GM21381 (cell line): ENCODE measurements around the gene PAMR1.
"Not testable (repeated sequence)": the region's sequence is repeated elsewhere in the genome, so short reads cannot be mapped to it uniquely, and the experiment has no call there.

Source experiments
- ATAC-seq: cut with Tn5 transposase; IDR thresholded peaks from one replicate; pipeline ENCODE4 v1.9.1; 2021; ENCODE audit warnings: mild to moderate bottlenecking, moderate library complexity; ENCODE audit not compliant: unreplicated experiment

The PAMR1 gene

GRCh38 chr11:35525501-35526175 lies at the start of gene PAMR1:
PAMR1 (minus strand) TSS chr11:35525616; CDS start chr11:35525585, 31 bp downstream.
- no peak for ATAC-seq

- ATAC-seq = no peak
Measured at GRCh38 chr11:35571696-35572095, 46.3 kb upstream of the PAMR1 start.

- no peak for ATAC-seq
Measured at GRCh38 chr11:35567737-35568465, 42.5 kb upstream of the PAMR1 start.

- no peak for ATAC-seq
Measured at GRCh38 chr11:35566885-35567284, 41.5 kb upstream of the PAMR1 start.

GRCh38 chr11:35566181-35566580 lies 40.8 kb upstream of the PAMR1 start:
- ATAC-seq = no peak

- ATAC-seq = no peak
Measured at GRCh38 chr11:35564245-35564595, 38.8 kb upstream of the PAMR1 start.

- no peak for ATAC-seq
Measured at GRCh38 chr11:35563484-35564244, 38.2 kb upstream of the PAMR1 start.

- ATAC-seq = no peak
Measured at GRCh38 chr11:35559949-35560348, 34.5 kb upstream of the PAMR1 start.

- no peak for ATAC-seq
Measured at GRCh38 chr11:35558513-35558912, 33.1 kb upstream of the PAMR1 start.

GRCh38 chr11:35555488-35555887 lies 30.1 kb upstream of the PAMR1 start:
- ATAC-seq = no peak

GRCh38 chr11:35554491-35555437 lies 29.3 kb upstream of the PAMR1 start:
- no peak for ATAC-seq

GRCh38 chr11:35553831-35554230 lies 28.4 kb upstream of the PAMR1 start:
- no peak for ATAC-seq

- ATAC-seq = no peak
Measured at GRCh38 chr11:35553021-35553420, 27.6 kb upstream of the PAMR1 start.

GRCh38 chr11:35552616-35553015 lies 27.2 kb upstream of the PAMR1 start:
- no peak for ATAC-seq

- no peak for ATAC-seq
Measured at GRCh38 chr11:35550374-35551036, 25.1 kb upstream of the PAMR1 start.

GRCh38 chr11:35549787-35550186 lies 24.4 kb upstream of the PAMR1 start:
- no peak for ATAC-seq

GRCh38 chr11:35548925-35549561 lies 23.6 kb upstream of the PAMR1 start:
- ATAC-seq = no peak

- ATAC-seq = not testable (repeated sequence)
Measured at GRCh38 chr11:35547995-35548394, 22.6 kb upstream of the PAMR1 start.

GRCh38 chr11:35546317-35546716 lies 20.9 kb upstream of the PAMR1 start:
- ATAC-seq = no peak
